ENCODE measurements around the gene CLSTN2. TPM values are rescaled to one million over a fixed set of nuclear protein-coding genes. Genes with fewer than 3 reads are reported as not detected.

Gene CLSTN2
- total RNA-seq, 2 experiments from 2014 or later, result not detected

GRCh38 chr3:140449413-140450256 lies 514.6 kb downstream of the CLSTN2 start:
- POLR2A ChIA-PET, result no interaction called here
- CTCF ChIA-PET, result no interaction called here
- Mint-ChIP-seq H3K9me3 (ENCODE audit: insufficient read depth) (no peaks in the 10 kb centered on the region), H3K36me3 (ENCODE audit: low read depth) (no peaks in the 10 kb centered on the region), H3K4me1 (ENCODE audit: low read depth) (no peaks in the 10 kb centered on the region), H3K27ac (no peak overlapping the region), H3K4me3 (no peak overlapping the region), H3K27me3 (ENCODE audit: low read depth) (no peaks in the 10 kb centered on the region)
- ATAC-seq, result no peak
- no peak for DNase-seq

DNA sequence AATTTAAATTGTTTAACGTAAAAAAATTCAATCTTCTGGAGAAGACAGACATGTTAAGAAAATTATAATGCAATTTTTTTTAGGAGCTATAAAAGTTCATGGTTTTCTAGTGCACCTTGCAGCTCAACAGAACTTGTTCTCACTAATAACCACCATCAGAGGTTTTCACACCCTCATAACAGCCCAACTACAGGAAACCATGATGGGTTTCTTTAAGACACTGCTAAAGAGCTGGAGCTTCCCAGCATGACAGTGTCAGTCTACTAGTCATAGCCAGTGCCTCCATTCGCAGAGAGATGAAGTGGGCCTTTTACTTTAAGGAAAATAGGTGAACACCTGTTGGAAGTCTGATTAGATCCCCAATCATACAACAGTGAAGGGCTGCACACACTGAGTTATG lies 518.8 kb downstream of the CLSTN2 start:
- no peak overlapping the region for H3K27ac Mint-ChIP-seq
- DNase-seq (no peak), ATAC-seq (no peak)
- H3K4me3 Mint-ChIP-seq, result no peak overlapping the region
- CTCF ChIA-PET, result no interaction called here
- H3K4me1 Mint-ChIP-seq (ENCODE audit: low read depth), result no peaks in the 10 kb centered on the region
- H3K9me3 Mint-ChIP-seq (ENCODE audit: insufficient read depth), result no peaks in the 10 kb centered on the region
- POLR2A ChIA-PET, result no interaction called here
- H3K27me3 Mint-ChIP-seq (ENCODE audit: low read depth), result no peaks in the 10 kb centered on the region
- no peaks in the 10 kb centered on the region for H3K36me3 Mint-ChIP-seq (ENCODE audit: low read depth)

GRCh38 chr3:140455521-140456214 lies 520.7 kb downstream of the CLSTN2 start:
- CTCF ChIA-PET, result no interaction called here
- no peak overlapping the region for H3K27ac Mint-ChIP-seq
- no peak overlapping the region for H3K4me3 Mint-ChIP-seq
- no peaks in the 10 kb centered on the region for H3K4me1 Mint-ChIP-seq (ENCODE audit: low read depth)
- no peaks in the 10 kb centered on the region for H3K36me3 Mint-ChIP-seq (ENCODE audit: low read depth)
- DNase-seq (no peak), ATAC-seq (no peak)
- POLR2A ChIA-PET, result no interaction called here
- no peaks in the 10 kb centered on the region for H3K9me3 Mint-ChIP-seq (ENCODE audit: insufficient read depth)
- H3K27me3 Mint-ChIP-seq (ENCODE audit: low read depth), result no peaks in the 10 kb centered on the region

DNA sequence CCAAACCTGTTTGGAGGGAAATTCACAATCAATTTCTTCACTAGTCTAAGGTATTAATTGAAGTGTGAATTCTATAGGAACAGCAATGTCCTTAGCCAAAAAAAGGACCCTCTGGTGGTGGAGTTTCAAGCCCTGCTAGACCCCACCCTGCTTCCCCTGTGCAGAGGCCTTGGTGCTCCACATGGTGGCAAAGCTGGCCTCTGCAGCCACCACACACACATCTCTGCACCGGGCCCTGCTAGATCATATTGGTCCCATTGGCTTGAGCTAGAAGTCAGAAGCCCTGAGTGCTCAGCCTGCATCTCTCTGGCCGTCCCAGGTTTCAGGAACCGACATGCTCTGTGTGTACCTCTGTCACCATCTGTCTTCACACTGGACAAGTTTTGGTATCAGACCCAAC lies 522.0 kb downstream of the CLSTN2 start:
- no peaks in the 10 kb centered on the region for H3K36me3 Mint-ChIP-seq (ENCODE audit: low read depth)
- H3K4me3 Mint-ChIP-seq, result no peak overlapping the region
- no peaks in the 10 kb centered on the region for H3K9me3 Mint-ChIP-seq (ENCODE audit: insufficient read depth)
- no peak overlapping the region for H3K27ac Mint-ChIP-seq
- DNase-seq (no peak), ATAC-seq (no peak)
- POLR2A ChIA-PET, result no interaction called here
- H3K27me3 Mint-ChIP-seq (ENCODE audit: low read depth), result no peaks in the 10 kb centered on the region
- CTCF ChIA-PET, result no interaction called here
- H3K4me1 Mint-ChIP-seq (ENCODE audit: low read depth), result no peaks in the 10 kb centered on the region

- ChIA-PET CTCF (no interaction called here), POLR2A (no interaction called here)
- H3K4me3 Mint-ChIP-seq, result no peak overlapping the region
- no peak overlapping the region for H3K27ac Mint-ChIP-seq
- H3K36me3 Mint-ChIP-seq (ENCODE audit: low read depth), result no peaks in the 10 kb centered on the region
- H3K4me1 Mint-ChIP-seq (ENCODE audit: low read depth), result no peaks in the 10 kb centered on the region
- ATAC-seq, result no peak
- no peaks in the 10 kb centered on the region for H3K9me3 Mint-ChIP-seq (ENCODE audit: insufficient read depth)
- no peak for DNase-seq
- no peaks in the 10 kb centered on the region for H3K27me3 Mint-ChIP-seq (ENCODE audit: low read depth)
Measured at GRCh38 chr3:140459462-140459861, 524.5 kb downstream of the CLSTN2 start.

GRCh38 chr3:140461250-140461649 lies 526.3 kb downstream of the CLSTN2 start:
- POLR2A ChIA-PET, result no interaction called here
- Mint-ChIP-seq H3K4me3 (no peak overlapping the region), H3K27me3 (ENCODE audit: low read depth) (no peaks in the 10 kb centered on the region), H3K27ac (no peak overlapping the region), H3K9me3 (ENCODE audit: insufficient read depth) (no peaks in the 10 kb centered on the region), H3K36me3 (ENCODE audit: low read depth) (no peaks in the 10 kb centered on the region), H3K4me1 (ENCODE audit: low read depth) (no peaks in the 10 kb centered on the region)
- DNase-seq, result no peak
- no peak for ATAC-seq
- CTCF ChIA-PET, result interaction anchor here (0.6 kb wide), 1 partner anchor 167 kb away, joined by 3 read pairs; no protein-coding TSS in a partner anchor

- Mint-ChIP-seq H3K36me3 (ENCODE audit: low read depth) (no peaks in the 10 kb centered on the region), H3K9me3 (ENCODE audit: insufficient read depth) (no peaks in the 10 kb centered on the region), H3K27ac (no peak overlapping the region), H3K4me3 (no peak overlapping the region), H3K4me1 (ENCODE audit: low read depth) (no peaks in the 10 kb centered on the region), H3K27me3 (ENCODE audit: low read depth) (peaks cover 2% of the 10 kb centered on the region)
- POLR2A ChIA-PET, result no interaction called here
- DNase-seq, result no peak
- CTCF ChIA-PET, result no interaction called here
- no peak for ATAC-seq
Measured at GRCh38 chr3:140463355-140463754, 528.4 kb downstream of the CLSTN2 start.

DNA sequence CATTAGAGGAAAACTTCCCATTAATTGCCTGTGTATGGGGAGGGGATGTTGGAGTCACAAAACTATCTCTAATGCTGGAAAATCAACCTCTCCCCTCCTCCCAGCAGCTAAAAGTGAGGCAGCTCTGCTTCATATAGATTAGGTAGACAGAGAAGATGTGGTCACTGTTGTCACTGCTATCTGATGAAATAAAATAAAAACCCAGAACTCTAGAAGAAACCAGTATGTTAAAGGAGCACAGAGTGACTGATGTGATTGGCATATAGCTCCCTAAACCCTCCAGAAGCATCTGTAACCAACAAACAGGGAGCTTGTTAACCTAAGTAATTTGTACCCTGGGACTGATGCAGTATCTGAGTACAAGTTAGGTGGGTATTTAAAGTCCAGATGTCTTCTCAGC lies 531.0 kb downstream of the CLSTN2 start:
- no peaks in the 10 kb centered on the region for H3K4me1 Mint-ChIP-seq (ENCODE audit: low read depth)
- peaks cover 6% of the 10 kb centered on the region for H3K27me3 Mint-ChIP-seq (ENCODE audit: low read depth)
- ChIA-PET CTCF (no interaction called here), POLR2A (no interaction called here)
- H3K36me3 Mint-ChIP-seq (ENCODE audit: low read depth), result no peaks in the 10 kb centered on the region
- no peak overlapping the region for H3K27ac Mint-ChIP-seq
- no peaks in the 10 kb centered on the region for H3K9me3 Mint-ChIP-seq (ENCODE audit: insufficient read depth)
- no peak for ATAC-seq
- no peak for DNase-seq
- H3K4me3 Mint-ChIP-seq, result no peak overlapping the region

DNA sequence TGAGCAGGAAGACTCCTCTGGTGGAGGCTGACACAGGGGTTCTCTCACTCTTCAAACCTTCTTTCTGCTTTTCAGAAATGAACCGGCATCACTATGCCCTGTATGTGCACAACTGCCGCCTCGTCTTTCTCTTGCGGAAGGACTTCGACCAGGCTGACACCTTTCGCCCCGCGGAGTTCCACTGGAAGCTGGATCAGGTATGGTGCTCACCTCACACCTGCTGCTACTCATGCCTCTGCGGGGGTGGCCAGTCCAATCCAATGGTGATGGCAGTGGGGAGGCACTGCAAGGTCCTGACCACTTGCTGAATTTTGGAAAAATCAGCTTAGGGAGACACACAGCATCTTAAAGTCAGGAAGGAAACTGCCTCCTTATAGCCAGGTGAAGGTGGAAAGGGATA lies 531.5 kb downstream of the CLSTN2 start:
- Mint-ChIP-seq H3K36me3 (ENCODE audit: low read depth) (no peaks in the 10 kb centered on the region), H3K4me3 (no peak overlapping the region), H3K27ac (no peak overlapping the region), H3K9me3 (ENCODE audit: insufficient read depth) (no peaks in the 10 kb centered on the region), H3K27me3 (ENCODE audit: low read depth) (peaks cover 6% of the 10 kb centered on the region), H3K4me1 (ENCODE audit: low read depth) (no peaks in the 10 kb centered on the region)
- ChIA-PET POLR2A (no interaction called here), CTCF (no interaction called here)
- no peak for DNase-seq
- ATAC-seq, result no peak

DNA sequence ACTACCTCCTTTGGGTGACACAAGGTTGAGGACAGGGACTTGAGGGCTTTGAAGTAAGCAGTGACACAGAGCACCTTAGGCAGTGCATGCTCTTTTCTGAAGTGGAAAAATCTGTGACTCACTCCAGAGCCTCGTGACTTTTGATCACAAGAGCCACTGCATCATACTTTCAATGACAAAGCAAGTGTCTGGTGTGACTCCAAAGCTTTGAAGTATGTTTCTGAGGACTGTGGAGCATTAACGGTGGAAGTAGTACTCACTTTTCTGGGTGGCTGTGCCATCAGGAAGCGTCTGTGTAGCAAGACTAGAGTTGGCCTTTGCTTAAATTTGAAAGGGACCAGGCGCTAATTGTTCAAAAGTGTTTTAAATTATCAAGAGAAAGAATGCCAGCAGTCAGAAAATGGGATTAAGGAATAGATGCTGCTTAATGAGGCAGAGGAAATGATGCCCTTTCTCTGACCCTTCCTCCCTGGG lies 532.2 kb downstream of the CLSTN2 start:
- ChIA-PET CTCF (no interaction called here), POLR2A (no interaction called here)
- no peak overlapping the region for H3K4me3 Mint-ChIP-seq
- no peaks in the 10 kb centered on the region for H3K9me3 Mint-ChIP-seq (ENCODE audit: insufficient read depth)
- H3K4me1 Mint-ChIP-seq (ENCODE audit: low read depth), result no peaks in the 10 kb centered on the region
- peaks cover 6% of the 10 kb centered on the region for H3K27me3 Mint-ChIP-seq (ENCODE audit: low read depth)
- DNase-seq (no peak), ATAC-seq (no peak)
- H3K36me3 Mint-ChIP-seq (ENCODE audit: low read depth), result no peaks in the 10 kb centered on the region
- no peak overlapping the region for H3K27ac Mint-ChIP-seq

DNA sequence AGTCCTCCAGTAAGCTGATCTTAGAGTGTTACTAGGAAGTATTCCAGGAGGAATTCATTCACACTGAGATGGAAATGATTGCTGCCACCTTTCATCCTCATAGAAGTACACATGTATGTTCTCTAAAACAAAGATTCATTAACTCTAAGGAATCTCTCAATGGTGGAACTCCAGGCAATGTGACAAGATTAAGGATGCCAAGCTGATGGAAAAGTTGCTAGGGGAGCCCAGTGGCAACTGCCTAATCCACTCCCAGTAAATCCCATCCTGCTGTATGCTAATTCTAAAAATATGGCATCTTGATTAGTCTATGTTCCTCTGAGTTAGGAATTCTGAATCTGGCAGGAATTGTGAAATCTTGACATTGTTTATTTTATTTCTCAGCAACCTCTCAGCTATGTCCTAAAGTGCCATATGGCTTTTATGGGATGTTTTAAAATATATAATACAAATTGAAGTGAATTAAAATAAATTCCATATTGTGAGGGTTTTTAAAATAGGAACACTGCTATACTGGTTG lies 532.9 kb downstream of the CLSTN2 start:
- no peak for DNase-seq
- H3K36me3 Mint-ChIP-seq (ENCODE audit: low read depth), result no peaks in the 10 kb centered on the region
- ATAC-seq, result no peak
- no peaks in the 10 kb centered on the region for H3K4me1 Mint-ChIP-seq (ENCODE audit: low read depth)
- H3K9me3 Mint-ChIP-seq (ENCODE audit: insufficient read depth), result no peaks in the 10 kb centered on the region
- ChIA-PET POLR2A (no interaction called here), CTCF (no interaction called here)
- H3K27me3 Mint-ChIP-seq (ENCODE audit: low read depth), result peaks cover 6% of the 10 kb centered on the region
- no peak overlapping the region for H3K27ac Mint-ChIP-seq
- H3K4me3 Mint-ChIP-seq, result no peak overlapping the region

GRCh38 chr3:140468407-140468806 lies 533.4 kb downstream of the CLSTN2 start:
- CTCF ChIA-PET, result no interaction called here
- POLR2A ChIA-PET, result no interaction called here
- Mint-ChIP-seq H3K4me1 (ENCODE audit: low read depth) (no peaks in the 10 kb centered on the region), H3K4me3 (no peak overlapping the region), H3K27ac (no peak overlapping the region), H3K36me3 (ENCODE audit: low read depth) (no peaks in the 10 kb centered on the region), H3K27me3 (ENCODE audit: low read depth) (peaks cover 6% of the 10 kb centered on the region), H3K9me3 (ENCODE audit: insufficient read depth) (no peaks in the 10 kb centered on the region)
- DNase-seq, result no peak
- no peak for ATAC-seq

Measured in activated CD8-positive, alpha-beta T cell treated with anti-CD3 and anti-CD28 coated beads, Interleukin-2, amount 10 ng/mL, durations not matched to agents 7 days and 5 days (primary cell).